Cardiac septum (tissue), 1 donor: ENCODE data around the gene WDFY1. TPM values are rescaled to one million over a fixed set of nuclear protein-coding genes. Genes with fewer than 3 reads are reported as not detected.

Experiments used
- DNase-seq: peaks from one replicate; pipeline ENCODE4 v3.0.0-alpha.2; 2020; ENCODE audit warnings: low spot score
- intact Hi-C: fragments of 100-400 bp; cut with DNase I; formaldehyde crosslinking; loops from one replicate; pipeline ENCODE4 v1.14.0; 2022
- total RNA-seq: library from RNA; stranded (reverse); fragmentation: NEBNext Ultra II Directional; extraction: Animal tissue kit (Norgen Biotek cat#: 25700); gene quantifications from one replicate; pipeline ENCODE4 v1.2.1, GENCODE V29; 2021
- donor health status: DM: no; HTN: no; CAD: no.

Gene WDFY1
- total RNA-seq, 1 donor from 2014 or later = 16.4 TPM

- intact Hi-C loops = loop anchor here (5.0 kb wide), 1 partner anchor 111 kb away; the partner anchor contains the start of gene WDFY1
- DNase-seq = no peak
Observed at GRCh38 chr2:223835701-223836532, 109.2 kb downstream of the WDFY1 start.

DNA sequence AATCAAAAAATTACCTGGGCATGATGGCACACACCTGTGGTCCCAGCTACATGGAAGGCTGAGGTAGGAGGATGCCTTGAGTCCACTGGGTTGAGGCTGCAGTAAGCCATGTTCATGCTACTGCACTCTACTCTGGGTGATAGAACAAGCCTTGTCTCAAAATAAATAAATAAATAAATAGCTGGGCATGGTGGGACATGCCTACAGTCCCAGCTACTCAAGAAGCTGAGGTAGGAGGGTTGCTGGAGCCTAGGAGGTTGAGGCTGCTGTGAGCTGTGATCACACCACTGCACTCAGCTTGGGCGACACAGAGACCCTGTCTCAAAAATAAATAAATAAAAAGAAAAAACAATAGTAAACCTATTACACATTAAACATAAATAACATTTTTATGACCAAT, 110.7 kb downstream of the WDFY1 start:
- intact Hi-C loops = no loop called here
- DNase-seq = no peak

- DNase-seq = no peak
- intact Hi-C loops = no loop called here
Observed at GRCh38 chr2:223832241-223832903, 112.8 kb downstream of the WDFY1 start.

DNA sequence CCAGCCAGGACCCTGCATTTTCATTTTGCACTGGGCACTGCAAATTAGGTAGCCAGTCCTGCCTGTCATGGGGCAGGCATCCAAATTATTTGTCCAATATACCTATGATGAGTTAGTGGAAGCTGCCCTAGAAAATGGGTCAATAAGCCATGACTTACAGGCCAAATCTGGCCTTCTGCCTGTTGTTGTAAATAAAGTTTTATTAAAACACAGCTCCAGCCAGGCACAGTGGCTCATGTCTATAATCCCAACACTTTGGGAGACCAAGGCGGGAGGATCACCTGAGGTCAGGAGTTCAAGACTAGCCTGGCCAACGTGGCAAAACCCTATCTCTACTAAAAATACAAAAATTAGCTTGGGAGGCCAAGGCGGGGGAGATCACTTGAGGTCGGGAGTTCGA, 116.0 kb downstream of the WDFY1 start:
- intact Hi-C loops = no loop called here
- no peak for DNase-seq

GRCh38 chr2:223828314-223828713, 116.8 kb downstream of the WDFY1 start:
- intact Hi-C loops = no loop called here
- DNase-seq = no peak

DNA sequence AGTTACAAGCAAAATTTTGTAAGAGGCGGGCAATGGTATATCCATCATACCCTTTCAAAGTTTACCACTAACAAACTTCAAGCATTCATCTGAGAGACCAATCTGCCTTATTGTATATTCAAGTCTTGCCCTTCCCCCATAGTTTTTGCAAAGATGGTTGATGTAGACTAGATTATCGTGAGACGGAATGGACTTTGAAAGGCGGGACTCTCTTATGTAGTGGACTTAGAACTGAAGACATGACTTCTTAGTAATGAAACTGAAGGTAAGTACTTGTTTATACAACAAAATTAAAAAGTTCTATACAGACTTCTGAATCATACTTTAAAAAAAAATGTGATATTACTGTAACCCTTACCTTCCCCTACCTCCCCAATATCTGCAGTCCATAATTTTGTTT, 118.1 kb downstream of the WDFY1 start:
- no peak for DNase-seq
- intact Hi-C loops = no loop called here

Other genes with a start within 250 kb of the WDFY1 start
- gene AP1S3, start 107.8 kb downstream of the WDFY1 start, total RNA-seq = 0.19 TPM
- 34.2 TPM for gene MRPL44, start 12.1 kb upstream of the WDFY1 start, total RNA-seq
- 91.5 TPM for gene SERPINE2, start 94.0 kb upstream of the WDFY1 start, total RNA-seq